Measurements from ENCODE around the gene PDE6A.

GRCh38 chr5:149966946-149967345 lies 22.4 kb upstream of the PDE6A start:
- TF ChIP-seq ZNF219 (CRISPR knock-in tag; IDR thresholded peaks at IDR 0.05; ENCODE audit: borderline replicate concordance): no peak
- TF ChIP-seq PRDM15 (CRISPR knock-in tag; IDR thresholded peaks at IDR 0.05): no peak
- no peak for TF ChIP-seq EMX1 (CRISPR knock-in tag; IDR thresholded peaks at IDR 0.05)
- TF ChIP-seq, protein P1, sequence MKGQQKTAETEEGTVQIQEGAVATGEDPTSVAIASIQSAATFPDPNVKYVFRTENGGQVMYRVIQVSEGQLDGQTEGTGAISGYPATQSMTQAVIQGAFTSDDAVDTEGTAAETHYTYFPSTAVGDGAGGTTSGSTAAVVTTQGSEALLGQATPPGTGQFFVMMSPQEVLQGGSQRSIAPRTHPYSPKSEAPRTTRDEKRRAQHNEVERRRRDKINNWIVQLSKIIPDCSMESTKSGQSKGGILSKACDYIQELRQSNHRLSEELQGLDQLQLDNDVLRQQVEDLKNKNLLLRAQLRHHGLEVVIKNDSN (CRISPR knock-in tag; IDR thresholded peaks at IDR 0.05): no peak
- no peak for TF ChIP-seq CTCF (IDR thresholded peaks at IDR 0.05)
- TF ChIP-seq, protein P2, sequence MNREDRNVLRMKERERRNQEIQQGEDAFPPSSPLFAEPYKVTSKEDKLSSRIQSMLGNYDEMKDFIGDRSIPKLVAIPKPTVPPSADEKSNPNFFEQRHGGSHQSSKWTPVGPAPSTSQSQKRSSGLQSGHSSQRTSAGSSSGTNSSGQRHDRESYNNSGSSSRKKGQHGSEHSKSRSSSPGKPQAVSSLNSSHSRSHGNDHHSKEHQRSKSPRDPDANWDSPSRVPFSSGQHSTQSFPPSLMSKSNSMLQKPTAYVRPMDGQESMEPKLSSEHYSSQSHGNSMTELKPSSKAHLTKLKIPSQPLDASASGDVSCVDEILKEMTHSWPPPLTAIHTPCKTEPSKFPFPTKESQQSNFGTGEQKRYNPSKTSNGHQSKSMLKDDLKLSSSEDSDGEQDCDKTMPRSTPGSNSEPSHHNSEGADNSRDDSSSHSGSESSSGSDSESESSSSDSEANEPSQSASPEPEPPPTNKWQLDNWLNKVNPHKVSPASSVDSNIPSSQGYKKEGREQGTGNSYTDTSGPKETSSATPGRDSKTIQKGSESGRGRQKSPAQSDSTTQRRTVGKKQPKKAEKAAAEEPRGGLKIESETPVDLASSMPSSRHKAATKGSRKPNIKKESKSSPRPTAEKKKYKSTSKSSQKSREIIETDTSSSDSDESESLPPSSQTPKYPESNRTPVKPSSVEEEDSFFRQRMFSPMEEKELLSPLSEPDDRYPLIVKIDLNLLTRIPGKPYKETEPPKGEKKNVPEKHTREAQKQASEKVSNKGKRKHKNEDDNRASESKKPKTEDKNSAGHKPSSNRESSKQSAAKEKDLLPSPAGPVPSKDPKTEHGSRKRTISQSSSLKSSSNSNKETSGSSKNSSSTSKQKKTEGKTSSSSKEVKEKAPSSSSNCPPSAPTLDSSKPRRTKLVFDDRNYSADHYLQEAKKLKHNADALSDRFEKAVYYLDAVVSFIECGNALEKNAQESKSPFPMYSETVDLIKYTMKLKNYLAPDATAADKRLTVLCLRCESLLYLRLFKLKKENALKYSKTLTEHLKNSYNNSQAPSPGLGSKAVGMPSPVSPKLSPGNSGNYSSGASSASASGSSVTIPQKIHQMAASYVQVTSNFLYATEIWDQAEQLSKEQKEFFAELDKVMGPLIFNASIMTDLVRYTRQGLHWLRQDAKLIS (CRISPR knock-in tag; IDR thresholded peaks at IDR 0.05; ENCODE audit: borderline replicate concordance): no peak
- no peak for TF ChIP-seq SOX15 (CRISPR knock-in tag; IDR thresholded peaks at IDR 0.05)
- no peak for TF ChIP-seq CBFB (CRISPR knock-in tag; IDR thresholded peaks at IDR 0.05; ENCODE audit: low read depth)
- no peak for TF ChIP-seq JUN (CRISPR knock-in tag; IDR thresholded peaks at IDR 0.05)
- no peak for TF ChIP-seq TP53 (CRISPR knock-in tag; IDR thresholded peaks at IDR 0.05)
- no peak for TF ChIP-seq ZNF121 (CRISPR knock-in tag; IDR thresholded peaks at IDR 0.05)
- no peak for TF ChIP-seq NR3C1 (CRISPR knock-in tag; conservative IDR thresholded peaks at IDR 0.05; ENCODE audit: low read depth)
- TF ChIP-seq FOXP1 (CRISPR knock-in tag; IDR thresholded peaks at IDR 0.05; ENCODE audit: borderline replicate concordance): no peak
- TF ChIP-seq ZNF263 (CRISPR knock-in tag; IDR thresholded peaks at IDR 0.05; ENCODE audit: low read depth): no peak

Data from WTC11 (cell line).